Measurements from ENCODE around the gene TOMM34. TPM values are rescaled to one million over a fixed set of nuclear protein-coding genes. Genes with fewer than 3 reads are reported as not detected.

Gene TOMM34
- total and polyA plus RNA-seq, 2 donors (not counting 1 experiment from before 2014, with no cell fraction given): 15.5 to 25.6 TPM

- H4K20me1 ChIP-seq (ENCODE audit: control insufficient read depth, extremely low read depth, insufficient read depth, low read length): no peaks in the 10 kb centered on the region
- H3K4me2 ChIP-seq (ENCODE audit: extremely low read depth, insufficient read depth, low read length): no peak overlapping the region
- H3K4me1 ChIP-seq (ENCODE audit: control insufficient read depth, extremely low read depth, insufficient read depth, low read length): no peaks in the 10 kb centered on the region
- TF ChIP-seq EZH2 (IDR thresholded peaks at IDR 0.05; ENCODE audit: low read length, missing control alignments): no peak
- no peak for TF ChIP-seq CTCF (conservative IDR thresholded peaks at IDR 0.05 in 1 of 2, IDR thresholded peaks at IDR 0.05 in 1 of 2; ENCODE audit: low read depth in 1 of 2, low read length in 2 of 2)
- no peaks in the 10 kb centered on the region for H3K79me2 ChIP-seq (ENCODE audit: control insufficient read depth, insufficient read depth, low read length)
- no peak overlapping the region for H3K27ac ChIP-seq (ENCODE audit: insufficient read depth, low read length)
- no peaks in the 10 kb centered on the region for H3K27me3 ChIP-seq (ENCODE audit: control insufficient read depth, insufficient read depth, low read length)
- no peak overlapping the region for H2AFZ ChIP-seq (ENCODE audit: low read length)
- H3K4me3 ChIP-seq (replicated peaks in 1 of 4; ENCODE audit: control extremely low read depth in 1 of 4, insufficient read depth in 1 of 4, low read depth in 3 of 4, low read length in 4 of 4): no peak overlapping the region
- H3K9ac ChIP-seq (ENCODE audit: insufficient read depth, low read length): no peak overlapping the region
- H3K9me3 ChIP-seq (ENCODE audit: control insufficient read depth, insufficient read depth, low read depth, low read length): no peaks in the 10 kb centered on the region
- peaks cover 9% of the 10 kb centered on the region for H3K36me3 ChIP-seq (ENCODE audit: control insufficient read depth, insufficient read depth, low read length)
- DNase-seq (ENCODE audit: low read depth in 2 of 2): no peak
Measured at GRCh38 chr20:44916586-44916985, 43.6 kb downstream of the TOMM34 start.

- H3K4me2 ChIP-seq (ENCODE audit: extremely low read depth, insufficient read depth, low read length): no peak overlapping the region
- H3K27ac ChIP-seq (ENCODE audit: insufficient read depth, low read length): no peak overlapping the region
- no peaks in the 10 kb centered on the region for H4K20me1 ChIP-seq (ENCODE audit: control insufficient read depth, extremely low read depth, insufficient read depth, low read length)
- no peak overlapping the region for H3K4me3 ChIP-seq (replicated peaks in 1 of 4; ENCODE audit: control extremely low read depth in 1 of 4, insufficient read depth in 1 of 4, low read depth in 3 of 4, low read length in 4 of 4)
- no peak for TF ChIP-seq EZH2 (IDR thresholded peaks at IDR 0.05; ENCODE audit: low read length, missing control alignments)
- TF ChIP-seq CTCF (conservative IDR thresholded peaks at IDR 0.05 in 1 of 2, IDR thresholded peaks at IDR 0.05 in 1 of 2; ENCODE audit: low read depth in 1 of 2, low read length in 2 of 2): no peak
- H2AFZ ChIP-seq (ENCODE audit: low read length): no peak overlapping the region
- no peaks in the 10 kb centered on the region for H3K4me1 ChIP-seq (ENCODE audit: control insufficient read depth, extremely low read depth, insufficient read depth, low read length)
- no peak for DNase-seq (ENCODE audit: low read depth in 2 of 2)
- no peaks in the 10 kb centered on the region for H3K9me3 ChIP-seq (ENCODE audit: control insufficient read depth, insufficient read depth, low read depth, low read length)
- peaks cover 3% of the 10 kb centered on the region for H3K79me2 ChIP-seq (ENCODE audit: control insufficient read depth, insufficient read depth, low read length)
- H3K36me3 ChIP-seq (ENCODE audit: control insufficient read depth, insufficient read depth, low read length): peaks cover 7% of the 10 kb centered on the region
- no peaks in the 10 kb centered on the region for H3K27me3 ChIP-seq (ENCODE audit: control insufficient read depth, insufficient read depth, low read length)
- no peak overlapping the region for H3K9ac ChIP-seq (ENCODE audit: insufficient read depth, low read length)
Measured at GRCh38 chr20:44914924-44915323, 45.3 kb downstream of the TOMM34 start.

GRCh38 chr20:44912189-44912588 is 48.0 kb downstream of the TOMM34 start:
- H3K79me2 ChIP-seq (ENCODE audit: control insufficient read depth, insufficient read depth, low read length): peaks cover 3% of the 10 kb centered on the region
- H3K27me3 ChIP-seq (ENCODE audit: control insufficient read depth, insufficient read depth, low read length): no peaks in the 10 kb centered on the region
- no peaks in the 10 kb centered on the region for H4K20me1 ChIP-seq (ENCODE audit: control insufficient read depth, extremely low read depth, insufficient read depth, low read length)
- TF ChIP-seq EZH2 (IDR thresholded peaks at IDR 0.05; ENCODE audit: low read length, missing control alignments): no peak
- no peak for TF ChIP-seq CTCF (conservative IDR thresholded peaks at IDR 0.05 in 1 of 2, IDR thresholded peaks at IDR 0.05 in 1 of 2; ENCODE audit: low read depth in 1 of 2, low read length in 2 of 2)
- H3K36me3 ChIP-seq (ENCODE audit: control insufficient read depth, insufficient read depth, low read length): peaks cover 7% of the 10 kb centered on the region
- DNase-seq (ENCODE audit: low read depth in 2 of 2): no peak
- H3K9ac ChIP-seq (ENCODE audit: insufficient read depth, low read length): no peak overlapping the region
- no peak overlapping the region for H3K27ac ChIP-seq (ENCODE audit: insufficient read depth, low read length)
- no peaks in the 10 kb centered on the region for H3K4me1 ChIP-seq (ENCODE audit: control insufficient read depth, extremely low read depth, insufficient read depth, low read length)
- no peak overlapping the region for H3K4me2 ChIP-seq (ENCODE audit: extremely low read depth, insufficient read depth, low read length)
- no peak overlapping the region for H2AFZ ChIP-seq (ENCODE audit: low read length)
- no peaks in the 10 kb centered on the region for H3K9me3 ChIP-seq (ENCODE audit: control insufficient read depth, insufficient read depth, low read depth, low read length)
- no peak overlapping the region for H3K4me3 ChIP-seq (replicated peaks in 1 of 4; ENCODE audit: control extremely low read depth in 1 of 4, insufficient read depth in 1 of 4, low read depth in 3 of 4, low read length in 4 of 4)
